Medulla oblongata (tissue), 1 donor: ENCODE data around the gene C20orf144.
"Not testable (repeated sequence)": the region's sequence is repeated elsewhere in the genome, so short reads cannot be mapped to it uniquely, and the experiment has no call there.

Experiments used
- DNase-seq: peaks from one replicate; pipeline ENCODE4 v3.0.0-alpha.2; 2015; ENCODE audit errors: extremely low spot score

Gene C20orf144

DNA sequence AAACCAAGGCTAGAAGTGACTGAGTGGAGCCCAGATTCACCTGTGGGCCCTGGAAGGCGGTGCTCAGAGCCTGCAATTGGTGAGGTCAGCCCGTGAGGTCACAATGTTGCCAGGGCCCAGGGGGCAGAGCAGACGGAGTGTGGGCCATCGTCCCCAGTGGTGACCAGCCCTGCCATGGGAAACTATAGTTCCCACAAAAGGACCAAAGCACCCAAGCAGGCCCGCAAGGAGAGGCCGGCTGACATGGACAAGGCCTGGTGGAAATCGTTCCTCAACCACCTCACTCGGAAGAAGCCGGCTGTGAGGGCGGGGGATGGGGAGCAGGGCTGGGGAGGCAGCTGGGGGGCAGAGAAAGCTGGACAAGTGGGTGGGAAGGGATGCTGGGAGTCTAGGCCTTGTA lies at the start of gene C20orf144:
Gene C20orf144, plus strand, starts transcription at position 156 of the 400 bp plus-strand sequence. Its CDS starts 19 bp downstream, at position 175.
- DNase-seq, result no peak

DNA sequence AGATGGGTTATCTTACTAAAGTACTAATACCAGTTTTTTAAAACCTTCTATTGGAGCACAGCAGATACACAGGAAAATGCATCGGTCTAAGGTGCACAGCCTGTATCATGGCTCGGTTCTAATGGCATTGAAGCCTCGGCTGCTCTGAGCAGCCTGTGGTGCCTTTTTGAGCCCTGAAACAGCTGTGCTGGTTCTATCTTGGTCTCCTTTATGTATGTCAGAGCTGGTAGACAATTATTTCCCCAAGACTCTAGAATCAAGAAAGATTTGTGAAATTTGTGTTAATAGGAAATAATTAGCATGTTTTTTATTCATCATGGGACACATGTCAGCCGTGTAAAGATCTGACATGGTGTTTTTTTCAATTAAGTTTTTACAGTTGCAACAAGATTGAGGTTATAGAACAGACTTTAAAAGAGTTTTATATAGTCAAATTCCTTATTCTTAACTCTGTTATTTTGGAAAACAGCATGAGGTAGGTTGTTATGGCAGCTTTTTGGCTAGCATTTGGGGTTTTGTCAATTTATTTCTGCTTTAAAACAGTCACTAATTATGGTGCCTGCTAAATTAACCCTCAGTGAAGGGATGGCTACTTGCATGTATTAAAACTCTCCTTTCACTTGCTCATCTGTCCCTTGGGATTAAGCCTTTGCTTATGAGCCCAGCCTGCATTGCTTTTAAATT lies 40.3 kb upstream of the C20orf144 start:
- no peak for DNase-seq

- DNase-seq, result no peak
These were observed 39.3 kb upstream of the C20orf144 start for GRCh38 chr20:33622705-33623365.

DNA sequence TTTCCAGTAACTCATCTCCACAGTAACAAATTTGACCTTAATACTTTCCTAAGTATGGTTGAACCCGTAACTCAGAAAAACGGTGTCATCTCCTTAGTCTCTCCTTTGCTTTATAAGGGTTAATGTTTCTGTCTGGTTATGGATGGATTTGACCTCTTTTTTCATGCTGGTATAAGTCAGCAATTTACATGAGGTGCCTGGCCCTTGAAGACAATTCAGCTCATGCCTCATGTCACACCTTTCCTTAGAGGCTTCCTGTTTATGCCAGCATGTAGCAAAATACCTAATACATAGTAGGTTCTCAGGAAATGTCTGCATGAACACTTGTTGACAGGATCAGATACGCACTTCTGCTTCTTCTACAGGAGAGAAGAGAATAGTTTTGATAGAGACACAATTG lies 37.7 kb upstream of the C20orf144 start:
- no peak for DNase-seq

- DNase-seq, result no peak
These were observed 35.9 kb upstream of the C20orf144 start for GRCh38 chr20:33626190-33626589.

DNA sequence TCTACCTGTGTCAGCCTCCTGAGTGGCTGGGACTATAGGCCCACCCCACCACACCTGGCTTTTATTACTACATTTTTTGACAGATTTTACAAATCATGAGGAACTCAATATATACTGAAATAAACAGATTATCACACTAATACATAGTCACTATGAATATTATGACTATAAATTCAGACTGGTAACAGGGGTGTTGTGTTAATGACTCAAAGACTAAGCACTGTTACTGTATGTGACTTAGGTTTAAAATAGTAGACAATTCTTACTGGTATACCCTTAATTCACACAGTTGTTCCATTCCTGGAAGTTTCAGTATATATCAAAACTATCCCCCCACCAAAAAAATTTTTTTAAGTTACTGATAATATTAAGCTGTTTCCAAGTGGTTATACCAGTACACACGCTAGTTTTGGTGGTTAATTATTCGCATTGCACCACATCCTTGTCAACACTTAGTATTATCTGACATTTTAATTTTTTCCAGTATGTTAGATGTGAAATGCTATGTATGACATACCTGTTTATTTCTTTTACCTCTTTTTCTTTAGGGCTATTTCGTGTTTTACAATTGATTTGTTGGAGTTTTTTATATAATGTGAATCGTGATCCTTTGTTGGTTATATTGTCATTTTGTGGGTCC lies 34.4 kb upstream of the C20orf144 start:
- no peak for DNase-seq

DNA sequence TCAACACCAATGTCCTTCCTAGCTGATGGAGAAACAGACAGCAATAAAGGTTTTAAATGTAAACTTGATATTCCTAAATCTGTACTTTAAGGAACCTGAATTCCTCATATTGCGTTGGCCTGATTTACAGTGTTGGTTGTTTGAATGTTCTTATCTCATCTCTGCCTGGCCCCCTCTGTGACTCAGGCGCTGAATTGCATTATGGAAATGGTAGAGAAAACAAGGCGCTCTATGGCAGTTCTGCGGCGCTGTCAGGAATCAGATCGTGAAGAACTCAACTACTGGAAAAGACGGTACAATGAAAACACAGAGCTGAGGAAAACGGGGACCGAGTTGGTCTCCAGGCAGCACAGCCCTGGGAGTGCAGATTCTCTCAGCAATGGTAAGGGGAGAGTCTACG lies 32.6 kb upstream of the C20orf144 start:
- DNase-seq, result no peak

- no peak for DNase-seq
These were observed 32.1 kb upstream of the C20orf144 start for GRCh38 chr20:33629979-33630378.

GRCh38 chr20:33630507-33630906 lies 31.6 kb upstream of the C20orf144 start:
- no peak for DNase-seq

DNA sequence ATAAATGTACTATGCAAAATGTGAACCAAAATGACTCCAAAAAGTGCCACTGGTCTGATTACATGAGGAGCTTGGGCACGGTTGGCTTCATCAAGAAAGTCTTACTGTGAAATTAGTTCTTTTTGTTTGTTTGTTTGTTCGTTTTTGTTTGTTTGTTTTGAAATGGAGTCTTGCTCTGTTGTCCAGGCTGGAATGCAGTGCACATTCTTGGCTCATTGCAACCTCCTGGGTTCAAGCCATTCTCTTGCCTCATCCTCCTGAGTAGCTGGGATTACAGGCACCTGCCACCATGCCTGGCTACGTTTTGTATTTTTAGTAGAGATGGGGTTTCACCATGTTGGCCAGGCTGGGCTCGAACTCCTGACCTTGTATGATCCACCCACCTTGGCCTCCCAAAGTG lies 30.2 kb upstream of the C20orf144 start:
- not testable (repeated sequence) for DNase-seq

DNA sequence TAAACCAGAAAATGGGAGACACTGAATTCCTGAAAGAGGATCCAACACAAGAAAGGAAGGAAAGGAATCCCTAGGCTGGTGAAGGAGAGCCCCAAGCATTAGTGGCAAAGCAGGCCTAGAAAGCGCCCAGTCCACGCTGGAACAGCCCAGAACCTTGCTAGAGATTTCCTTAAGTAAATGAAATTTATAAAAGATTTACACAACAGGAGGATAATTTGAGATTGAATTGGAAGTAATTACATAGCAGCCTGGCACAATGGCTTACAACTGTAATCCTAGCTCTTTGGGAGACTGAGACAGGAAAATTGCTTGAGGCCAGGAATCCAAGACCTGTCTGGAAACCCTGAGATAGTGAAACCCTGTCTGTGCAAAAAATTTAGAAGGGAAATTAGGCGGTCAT lies 26.8 kb upstream of the C20orf144 start:
- no peak for DNase-seq

DNA sequence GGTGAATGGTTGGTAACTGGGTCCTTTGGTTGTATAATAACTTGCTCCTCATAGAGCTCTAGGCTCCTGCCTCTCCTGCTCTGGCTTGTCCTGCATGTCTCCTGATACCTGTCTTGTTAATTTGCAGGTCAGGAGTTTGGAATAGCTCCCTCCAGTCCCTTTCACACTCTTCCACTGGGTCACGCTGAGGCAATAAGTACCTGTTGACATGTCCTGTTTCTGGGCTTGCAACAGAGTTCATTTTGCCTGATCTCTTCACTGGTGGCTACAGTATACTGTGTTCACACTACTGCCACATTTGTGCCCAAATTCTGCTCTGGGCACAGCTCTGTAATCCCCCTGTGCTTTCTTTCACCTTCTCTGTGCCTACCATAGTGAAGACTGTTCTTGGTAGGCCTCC lies 25.4 kb upstream of the C20orf144 start:
- DNase-seq, result no peak

DNA sequence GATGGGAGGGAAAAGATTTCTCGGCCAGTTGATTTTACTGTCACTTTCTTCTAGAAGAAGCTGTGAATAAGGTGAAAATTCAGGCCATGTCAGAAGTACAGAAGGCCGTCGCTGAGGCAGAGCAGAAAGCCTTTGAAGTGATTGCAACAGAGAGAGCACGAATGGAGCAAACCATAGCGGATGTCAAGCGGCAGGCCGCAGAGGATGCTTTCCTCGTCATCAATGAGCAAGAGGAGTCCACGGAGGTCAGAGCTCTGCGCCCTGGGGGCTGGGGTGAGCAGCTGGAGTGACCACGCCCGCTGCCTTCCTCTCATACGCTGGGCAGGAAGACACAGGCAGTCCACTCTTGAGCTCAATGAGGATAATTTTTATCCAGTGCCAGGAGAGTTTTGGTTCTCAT lies 21.8 kb upstream of the C20orf144 start:
- DNase-seq, result no peak

DNA sequence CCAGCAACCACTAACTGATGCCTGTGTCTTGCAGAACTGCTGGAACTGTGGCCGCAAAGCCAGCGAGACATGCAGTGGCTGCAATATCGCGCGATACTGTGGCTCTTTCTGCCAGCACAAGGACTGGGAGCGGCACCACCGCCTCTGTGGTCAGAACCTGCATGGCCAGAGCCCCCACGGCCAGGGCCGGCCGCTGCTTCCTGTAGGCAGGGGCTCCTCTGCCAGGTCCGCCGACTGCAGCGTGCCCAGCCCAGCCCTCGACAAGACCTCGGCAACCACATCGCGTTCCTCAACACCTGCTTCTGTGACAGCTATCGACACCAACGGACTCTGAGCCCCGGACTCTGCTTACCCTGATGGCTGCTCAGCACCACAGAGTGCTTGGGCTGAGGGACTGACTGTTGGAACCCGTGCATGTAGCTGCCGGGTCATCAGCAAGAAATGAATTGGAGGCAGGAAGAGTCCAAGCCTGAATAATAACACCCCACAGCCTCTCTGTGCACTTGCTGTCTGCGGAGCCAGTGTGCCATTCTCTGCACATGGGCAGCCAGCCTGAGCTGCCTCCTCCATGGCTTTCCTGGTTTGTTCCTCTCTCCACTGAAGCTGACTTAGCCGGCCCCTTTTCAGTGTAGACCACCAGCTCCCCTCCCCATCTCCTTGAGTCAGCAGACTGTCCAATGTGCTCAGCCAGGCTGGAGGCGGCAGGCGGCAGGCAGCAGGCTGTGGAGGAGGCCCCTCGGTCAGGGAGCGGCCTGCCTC lies 17.6 kb upstream of the C20orf144 start:
- no peak for DNase-seq

DNA sequence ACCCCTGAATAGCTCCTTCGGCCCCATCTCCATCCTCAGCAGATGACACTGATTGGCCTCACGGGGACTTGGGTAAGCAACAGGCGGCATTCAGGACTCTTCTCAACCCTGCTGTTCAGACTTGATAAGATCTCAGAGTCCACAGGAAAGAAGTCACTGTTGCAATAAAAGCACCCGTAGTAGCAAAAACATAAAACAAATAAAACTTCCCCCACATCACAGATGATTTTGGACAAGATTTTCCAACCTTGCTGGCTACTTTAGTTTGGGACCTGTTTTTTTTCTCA lies 17.1 kb upstream of the C20orf144 start:
- DNase-seq, result no peak

GRCh38 chr20:33645396-33645795 lies 16.7 kb upstream of the C20orf144 start:
- no peak for DNase-seq

- no peak for DNase-seq
These were observed 15.9 kb upstream of the C20orf144 start for GRCh38 chr20:33646191-33646590.

- not testable (repeated sequence) for DNase-seq
These were observed 15.0 kb upstream of the C20orf144 start for GRCh38 chr20:33646959-33647602.

DNA sequence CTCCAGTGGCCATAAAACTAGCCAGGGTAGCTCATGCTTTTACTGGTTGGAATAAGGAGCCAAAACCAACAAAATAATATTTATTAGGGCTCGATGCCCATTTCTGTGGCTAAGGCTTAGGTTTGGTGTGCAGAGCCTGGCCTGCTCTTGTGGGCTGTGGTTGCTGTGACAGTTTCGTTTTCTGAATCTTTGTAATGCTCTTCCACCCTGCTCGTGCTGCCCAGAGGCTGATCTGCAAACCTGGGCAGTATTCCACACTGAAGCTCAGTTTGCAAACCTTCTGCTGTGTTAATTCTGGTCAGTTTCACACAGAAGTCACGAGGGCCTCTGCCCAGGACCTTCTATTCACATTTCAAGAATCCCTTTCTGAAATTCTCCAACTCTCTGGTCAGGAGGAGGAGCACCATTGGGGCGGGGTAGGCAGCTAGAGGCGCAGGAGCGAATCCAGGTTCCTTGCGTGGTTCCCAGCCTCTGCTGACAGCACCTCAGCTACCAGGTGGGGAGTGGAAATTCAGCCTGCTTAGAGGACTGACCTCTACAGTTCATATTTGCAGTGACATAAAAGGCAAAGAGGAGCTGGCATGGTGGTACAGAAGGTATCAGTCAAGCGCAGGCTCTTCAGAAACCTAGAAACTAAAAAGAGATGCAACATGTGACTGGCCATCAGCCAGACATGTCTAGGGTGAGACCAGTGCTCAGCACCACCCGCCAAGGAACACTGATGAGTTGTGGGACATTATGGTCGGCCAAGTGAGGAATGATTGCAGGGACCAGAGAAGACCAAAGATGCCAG lies 14.3 kb upstream of the C20orf144 start:
- peak; percentile 53 for DNase-seq

DNA sequence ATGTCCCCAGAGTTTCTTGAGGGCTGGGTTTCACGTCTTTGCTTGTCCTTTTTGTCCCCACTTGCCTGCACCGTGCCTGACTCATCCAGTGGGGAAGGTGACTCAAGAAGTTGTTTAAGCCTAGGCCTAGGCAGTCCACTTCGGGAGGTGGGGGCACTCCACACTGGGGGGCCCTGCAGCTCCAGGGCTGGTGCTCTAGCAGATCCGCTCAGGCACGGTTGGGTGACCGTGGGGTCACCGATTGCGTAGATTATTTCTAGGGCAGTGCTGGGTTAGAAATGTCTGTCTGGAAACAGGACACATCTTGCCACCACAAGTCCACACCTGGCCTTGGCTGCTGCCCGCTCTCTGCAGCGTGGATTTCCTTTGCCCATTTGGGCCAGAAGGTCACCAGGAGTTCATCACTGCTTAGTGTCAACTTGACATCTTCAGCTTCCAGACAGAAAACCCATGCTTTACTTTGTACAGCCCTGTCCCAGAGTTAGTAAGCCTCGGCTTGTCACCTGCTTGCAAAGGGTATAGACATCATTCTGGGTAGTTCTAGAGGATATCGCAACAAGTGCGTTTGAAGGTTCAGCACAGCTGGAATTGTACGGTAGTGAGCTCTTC lies 13.6 kb upstream of the C20orf144 start:
- no peak for DNase-seq

DNA sequence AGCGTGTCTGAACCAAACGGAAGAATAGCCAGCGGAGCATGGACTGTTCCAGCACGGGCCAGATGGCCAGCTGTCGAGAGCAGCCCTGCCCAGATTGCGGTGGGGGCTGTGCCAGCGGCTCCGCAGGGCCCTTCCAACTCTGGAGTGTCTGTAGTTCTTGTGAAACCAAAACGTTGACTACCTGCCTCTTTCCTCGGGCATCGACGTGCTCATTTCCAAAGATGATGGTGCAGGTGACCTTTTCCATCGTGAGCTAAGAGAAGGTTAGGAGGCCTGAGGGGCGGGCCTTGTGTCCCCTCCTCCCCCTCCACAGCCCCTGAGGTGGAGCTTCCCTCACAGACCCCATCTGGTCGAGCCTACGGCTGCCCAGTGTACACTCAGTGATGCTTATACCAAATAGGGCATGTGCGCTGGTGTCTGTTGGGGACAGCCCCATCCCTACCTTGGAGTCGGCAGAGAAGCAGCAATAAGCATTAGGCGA lies 12.9 kb upstream of the C20orf144 start:
- peak; percentile 63 for DNase-seq
